ENCODE results near the gene MYOM3.

DNA sequence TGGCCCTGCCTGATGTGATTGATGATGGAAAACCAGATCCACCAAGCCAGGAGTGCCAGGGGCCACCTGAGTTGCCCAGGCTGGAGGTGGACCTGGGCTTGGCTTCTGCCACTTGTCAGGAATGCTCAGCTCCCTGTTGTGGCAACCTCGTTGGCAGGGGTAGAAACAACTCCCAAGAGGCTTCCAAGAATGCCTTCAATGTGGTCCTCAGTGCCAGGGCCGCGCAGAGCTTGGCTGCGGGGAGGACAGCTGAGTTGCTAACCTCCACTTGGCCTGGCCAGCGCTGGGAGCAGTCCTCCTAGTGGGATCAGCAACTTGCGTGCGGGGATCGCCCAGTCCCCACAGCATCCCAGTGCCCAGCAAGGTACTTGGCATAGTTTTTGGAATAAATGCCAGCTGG is 9.0 kb downstream of the MYOM3 start:
- TF ChIP-seq, protein P1, sequence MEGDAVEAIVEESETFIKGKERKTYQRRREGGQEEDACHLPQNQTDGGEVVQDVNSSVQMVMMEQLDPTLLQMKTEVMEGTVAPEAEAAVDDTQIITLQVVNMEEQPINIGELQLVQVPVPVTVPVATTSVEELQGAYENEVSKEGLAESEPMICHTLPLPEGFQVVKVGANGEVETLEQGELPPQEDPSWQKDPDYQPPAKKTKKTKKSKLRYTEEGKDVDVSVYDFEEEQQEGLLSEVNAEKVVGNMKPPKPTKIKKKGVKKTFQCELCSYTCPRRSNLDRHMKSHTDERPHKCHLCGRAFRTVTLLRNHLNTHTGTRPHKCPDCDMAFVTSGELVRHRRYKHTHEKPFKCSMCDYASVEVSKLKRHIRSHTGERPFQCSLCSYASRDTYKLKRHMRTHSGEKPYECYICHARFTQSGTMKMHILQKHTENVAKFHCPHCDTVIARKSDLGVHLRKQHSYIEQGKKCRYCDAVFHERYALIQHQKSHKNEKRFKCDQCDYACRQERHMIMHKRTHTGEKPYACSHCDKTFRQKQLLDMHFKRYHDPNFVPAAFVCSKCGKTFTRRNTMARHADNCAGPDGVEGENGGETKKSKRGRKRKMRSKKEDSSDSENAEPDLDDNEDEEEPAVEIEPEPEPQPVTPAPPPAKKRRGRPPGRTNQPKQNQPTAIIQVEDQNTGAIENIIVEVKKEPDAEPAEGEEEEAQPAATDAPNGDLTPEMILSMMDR (IDR thresholded peaks at IDR 0.05), result no peak
- TF ChIP-seq POLR2A (IDR thresholded peaks at IDR 0.05), result peak in 1 of 3 donors; percentile 14

Measured in body of pancreas (tissue), 4 donors.